ENCODE measurements around the gene DDX39A.
"Not testable (repeated sequence)": the region's sequence is repeated elsewhere in the genome, so short reads cannot be mapped to it uniquely, and the experiment has no call there.

DNA sequence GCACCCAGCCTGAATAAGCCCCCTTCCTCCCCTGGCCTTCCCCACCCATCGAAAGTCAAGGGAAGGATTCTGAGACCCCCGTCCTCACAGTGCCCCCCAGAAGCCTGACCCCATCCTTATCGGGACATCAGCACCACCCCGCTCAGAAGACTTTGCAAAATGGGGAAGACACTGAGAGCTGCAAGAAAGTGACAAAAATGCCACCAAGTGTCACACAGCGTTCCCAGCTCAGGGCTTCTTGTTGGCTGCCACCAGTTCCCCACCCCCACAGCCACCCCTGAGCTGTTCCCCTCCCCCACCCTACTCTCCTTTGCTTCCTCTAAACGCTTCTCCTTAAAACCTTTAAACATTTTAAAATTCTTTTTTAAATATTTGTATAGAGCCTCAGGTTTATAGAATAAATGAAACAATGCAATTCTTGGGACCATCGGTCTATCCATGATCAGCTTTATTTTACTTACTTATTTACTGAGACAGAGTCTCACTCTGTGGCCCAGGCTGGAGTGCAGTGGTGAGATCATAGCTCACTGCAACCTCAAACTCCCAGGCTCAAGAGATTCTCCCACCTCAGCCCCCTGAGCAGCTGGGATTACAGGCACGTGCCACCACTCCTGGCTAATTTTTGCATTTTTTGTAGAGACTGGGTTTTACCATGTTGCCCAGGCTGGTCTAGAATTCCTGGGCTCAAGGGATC, 46.6 kb downstream of the DDX39A start:
- TF ChIP-seq, protein P1, sequence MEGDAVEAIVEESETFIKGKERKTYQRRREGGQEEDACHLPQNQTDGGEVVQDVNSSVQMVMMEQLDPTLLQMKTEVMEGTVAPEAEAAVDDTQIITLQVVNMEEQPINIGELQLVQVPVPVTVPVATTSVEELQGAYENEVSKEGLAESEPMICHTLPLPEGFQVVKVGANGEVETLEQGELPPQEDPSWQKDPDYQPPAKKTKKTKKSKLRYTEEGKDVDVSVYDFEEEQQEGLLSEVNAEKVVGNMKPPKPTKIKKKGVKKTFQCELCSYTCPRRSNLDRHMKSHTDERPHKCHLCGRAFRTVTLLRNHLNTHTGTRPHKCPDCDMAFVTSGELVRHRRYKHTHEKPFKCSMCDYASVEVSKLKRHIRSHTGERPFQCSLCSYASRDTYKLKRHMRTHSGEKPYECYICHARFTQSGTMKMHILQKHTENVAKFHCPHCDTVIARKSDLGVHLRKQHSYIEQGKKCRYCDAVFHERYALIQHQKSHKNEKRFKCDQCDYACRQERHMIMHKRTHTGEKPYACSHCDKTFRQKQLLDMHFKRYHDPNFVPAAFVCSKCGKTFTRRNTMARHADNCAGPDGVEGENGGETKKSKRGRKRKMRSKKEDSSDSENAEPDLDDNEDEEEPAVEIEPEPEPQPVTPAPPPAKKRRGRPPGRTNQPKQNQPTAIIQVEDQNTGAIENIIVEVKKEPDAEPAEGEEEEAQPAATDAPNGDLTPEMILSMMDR (CRISPR knock-in tag; IDR thresholded peaks at IDR 0.05), result not testable (repeated sequence)
- TF ChIP-seq FOXK1 (CRISPR knock-in tag; IDR thresholded peaks at IDR 0.05; ENCODE audit: borderline replicate concordance, low read depth); ZNF136 (CRISPR knock-in tag; IDR thresholded peaks at IDR 0.05; ENCODE audit: low read depth); JARID2 (CRISPR knock-in tag; IDR thresholded peaks at IDR 0.05; ENCODE audit: insufficient replicate concordance): not testable (repeated sequence)
- TF ChIP-seq, protein P2, sequence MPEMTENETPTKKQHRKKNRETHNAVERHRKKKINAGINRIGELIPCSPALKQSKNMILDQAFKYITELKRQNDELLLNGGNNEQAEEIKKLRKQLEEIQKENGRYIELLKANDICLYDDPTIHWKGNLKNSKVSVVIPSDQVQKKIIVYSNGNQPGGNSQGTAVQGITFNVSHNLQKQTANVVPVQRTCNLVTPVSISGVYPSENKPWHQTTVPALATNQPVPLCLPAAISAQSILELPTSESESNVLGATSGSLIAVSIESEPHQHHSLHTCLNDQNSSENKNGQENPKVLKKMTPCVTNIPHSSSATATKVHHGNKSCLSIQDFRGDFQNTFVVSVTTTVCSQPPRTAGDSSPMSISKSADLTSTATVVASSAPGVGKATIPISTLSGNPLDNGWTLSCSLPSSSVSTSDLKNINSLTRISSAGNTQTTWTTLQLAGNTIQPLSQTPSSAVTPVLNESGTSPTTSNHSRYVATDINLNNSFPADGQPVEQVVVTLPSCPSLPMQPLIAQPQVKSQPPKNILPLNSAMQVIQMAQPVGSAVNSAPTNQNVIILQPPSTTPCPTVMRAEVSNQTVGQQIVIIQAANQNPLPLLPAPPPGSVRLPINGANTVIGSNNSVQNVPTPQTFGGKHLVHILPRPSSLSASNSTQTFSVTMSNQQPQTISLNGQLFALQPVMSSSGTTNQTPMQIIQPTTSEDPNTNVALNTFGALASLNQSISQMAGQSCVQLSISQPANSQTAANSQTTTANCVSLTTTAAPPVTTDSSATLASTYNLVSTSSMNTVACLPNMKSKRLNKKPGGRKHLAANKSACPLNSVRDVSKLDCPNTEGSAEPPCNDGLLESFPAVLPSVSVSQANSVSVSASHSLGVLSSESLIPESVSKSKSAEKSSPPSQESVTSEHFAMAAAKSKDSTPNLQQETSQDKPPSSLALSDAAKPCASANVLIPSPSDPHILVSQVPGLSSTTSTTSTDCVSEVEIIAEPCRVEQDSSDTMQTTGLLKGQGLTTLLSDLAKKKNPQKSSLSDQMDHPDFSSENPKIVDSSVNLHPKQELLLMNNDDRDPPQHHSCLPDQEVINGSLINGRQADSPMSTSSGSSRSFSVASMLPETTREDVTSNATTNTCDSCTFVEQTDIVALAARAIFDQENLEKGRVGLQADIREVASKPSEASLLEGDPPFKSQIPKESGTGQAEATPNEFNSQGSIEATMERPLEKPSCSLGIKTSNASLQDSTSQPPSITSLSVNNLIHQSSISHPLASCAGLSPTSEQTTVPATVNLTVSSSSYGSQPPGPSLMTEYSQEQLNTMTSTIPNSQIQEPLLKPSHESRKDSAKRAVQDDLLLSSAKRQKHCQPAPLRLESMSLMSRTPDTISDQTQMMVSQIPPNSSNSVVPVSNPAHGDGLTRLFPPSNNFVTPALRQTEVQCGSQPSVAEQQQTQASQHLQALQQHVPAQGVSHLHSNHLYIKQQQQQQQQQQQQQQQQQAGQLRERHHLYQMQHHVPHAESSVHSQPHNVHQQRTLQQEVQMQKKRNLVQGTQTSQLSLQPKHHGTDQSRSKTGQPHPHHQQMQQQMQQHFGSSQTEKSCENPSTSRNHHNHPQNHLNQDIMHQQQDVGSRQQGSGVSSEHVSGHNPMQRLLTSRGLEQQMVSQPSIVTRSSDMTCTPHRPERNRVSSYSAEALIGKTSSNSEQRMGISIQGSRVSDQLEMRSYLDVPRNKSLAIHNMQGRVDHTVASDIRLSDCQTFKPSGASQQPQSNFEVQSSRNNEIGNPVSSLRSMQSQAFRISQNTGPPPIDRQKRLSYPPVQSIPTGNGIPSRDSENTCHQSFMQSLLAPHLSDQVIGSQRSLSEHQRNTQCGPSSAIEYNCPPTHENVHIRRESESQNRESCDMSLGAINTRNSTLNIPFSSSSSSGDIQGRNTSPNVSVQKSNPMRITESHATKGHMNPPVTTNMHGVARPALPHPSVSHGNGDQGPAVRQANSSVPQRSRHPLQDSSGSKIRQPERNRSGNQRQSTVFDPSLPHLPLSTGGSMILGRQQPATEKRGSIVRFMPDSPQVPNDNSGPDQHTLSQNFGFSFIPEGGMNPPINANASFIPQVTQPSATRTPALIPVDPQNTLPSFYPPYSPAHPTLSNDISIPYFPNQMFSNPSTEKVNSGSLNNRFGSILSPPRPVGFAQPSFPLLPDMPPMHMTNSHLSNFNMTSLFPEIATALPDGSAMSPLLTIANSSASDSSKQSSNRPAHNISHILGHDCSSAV (CRISPR knock-in tag; IDR thresholded peaks at IDR 0.05; ENCODE audit: borderline replicate concordance), result not testable (repeated sequence)
- TF ChIP-seq, protein P3, sequence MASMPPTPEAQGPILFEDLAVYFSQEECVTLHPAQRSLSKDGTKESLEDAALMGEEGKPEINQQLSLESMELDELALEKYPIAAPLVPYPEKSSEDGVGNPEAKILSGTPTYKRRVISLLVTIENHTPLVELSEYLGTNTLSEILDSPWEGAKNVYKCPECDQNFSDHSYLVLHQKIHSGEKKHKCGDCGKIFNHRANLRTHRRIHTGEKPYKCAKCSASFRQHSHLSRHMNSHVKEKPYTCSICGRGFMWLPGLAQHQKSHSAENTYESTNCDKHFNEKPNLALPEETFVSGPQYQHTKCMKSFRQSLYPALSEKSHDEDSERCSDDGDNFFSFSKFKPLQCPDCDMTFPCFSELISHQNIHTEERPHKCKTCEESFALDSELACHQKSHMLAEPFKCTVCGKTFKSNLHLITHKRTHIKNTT (CRISPR knock-in tag; IDR thresholded peaks at IDR 0.05), result not testable (repeated sequence)
